Activated naive CD4-positive, alpha-beta T cell treated with anti-CD3 and anti-CD28 coated beads, Interleukin-2, amount 50 U/mL, for 24 hours (primary cell): ENCODE data around the gene CCDC66.

ENCODE experiments used
- H3K27ac Mint-ChIP-seq: one replicate; pipeline ENCODE4 v1.8.0; 2021; ENCODE audit warnings: mild to moderate bottlenecking, mixed read lengths
- H3K27me3 Mint-ChIP-seq: one replicate; pipeline ENCODE4 v1.8.0; 2021; ENCODE audit warnings: mixed read lengths
- H3K36me3 Mint-ChIP-seq: one replicate; pipeline ENCODE4 v1.8.0; 2021; ENCODE audit warnings: mixed read lengths
- H3K4me1 Mint-ChIP-seq: one replicate; pipeline ENCODE4 v1.8.0; 2021; ENCODE audit warnings: mixed read lengths
- H3K4me3 Mint-ChIP-seq: one replicate; pipeline ENCODE4 v1.8.0; 2021; ENCODE audit warnings: mild to moderate bottlenecking, mixed read lengths
- H3K9me3 Mint-ChIP-seq: one replicate; pipeline ENCODE4 v1.8.0; 2021; ENCODE audit warnings: mixed read lengths

The CCDC66 gene

DNA sequence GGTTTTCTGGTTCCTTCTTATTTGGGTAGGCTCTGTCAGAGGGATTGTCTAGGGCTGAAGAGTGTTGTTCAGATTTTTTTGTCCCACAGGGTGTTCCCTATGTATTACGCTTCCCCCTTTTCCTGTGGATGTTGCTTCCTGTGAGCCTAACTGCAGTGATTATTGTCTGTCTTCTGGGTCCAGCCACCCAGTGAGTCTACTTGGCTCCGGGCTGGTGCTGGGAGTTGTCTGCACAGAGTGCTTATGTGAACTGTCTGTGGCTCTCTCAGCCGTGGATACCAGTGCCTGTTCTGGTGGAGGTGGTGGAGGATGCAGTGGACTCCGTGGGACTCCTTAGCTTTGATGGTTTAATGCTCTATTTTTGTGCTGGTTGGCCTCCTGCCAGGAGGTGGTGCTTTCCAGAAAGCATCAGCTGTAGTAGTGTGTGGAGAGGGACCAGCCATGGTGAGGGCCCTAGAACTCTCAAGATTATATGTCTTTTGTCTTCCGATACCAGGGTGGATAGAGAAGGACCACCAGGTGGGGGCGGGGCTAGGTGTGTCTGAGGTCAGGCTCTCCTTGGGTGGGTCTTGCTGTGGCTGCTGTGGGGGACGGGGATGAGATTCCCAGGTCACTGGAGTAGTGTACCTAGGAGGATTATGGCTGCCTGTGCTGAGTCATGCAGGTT, 53.8 kb downstream of the CCDC66 start:
- Mint-ChIP-seq H3K9me3 (peaks cover 5% of the 10 kb centered on the region), H3K4me3 (no peak overlapping the region), H3K4me1 (peaks cover 79% of the 10 kb centered on the region), H3K27ac (peak overlapping the region; percentile 71), H3K27me3 (no peaks in the 10 kb centered on the region), H3K36me3 (peaks cover 67% of the 10 kb centered on the region)

DNA sequence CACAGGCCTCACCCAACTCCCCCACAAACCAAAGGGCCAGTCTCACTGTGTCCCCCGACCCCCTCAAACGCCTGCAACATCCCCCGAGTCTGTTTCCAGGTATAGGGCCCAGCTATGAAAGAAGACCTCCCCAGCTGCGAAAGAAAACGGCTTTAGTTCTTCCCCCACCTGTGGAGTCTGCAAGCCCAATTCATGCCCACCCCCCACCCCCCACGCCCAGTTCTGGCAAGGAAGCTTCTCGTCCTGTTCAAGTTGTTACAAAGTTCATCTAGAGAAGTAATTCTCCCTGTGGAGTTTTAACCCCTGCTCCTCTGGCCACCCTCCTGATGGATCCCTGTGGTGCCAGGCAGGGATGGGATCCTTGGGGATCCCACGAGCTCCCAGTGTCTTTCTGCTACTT, 54.4 kb downstream of the CCDC66 start:
- Mint-ChIP-seq H3K9me3 (peaks cover 5% of the 10 kb centered on the region), H3K27me3 (no peaks in the 10 kb centered on the region), H3K27ac (no peak overlapping the region), H3K4me3 (no peak overlapping the region), H3K36me3 (peaks cover 71% of the 10 kb centered on the region), H3K4me1 (peaks cover 79% of the 10 kb centered on the region)

DNA sequence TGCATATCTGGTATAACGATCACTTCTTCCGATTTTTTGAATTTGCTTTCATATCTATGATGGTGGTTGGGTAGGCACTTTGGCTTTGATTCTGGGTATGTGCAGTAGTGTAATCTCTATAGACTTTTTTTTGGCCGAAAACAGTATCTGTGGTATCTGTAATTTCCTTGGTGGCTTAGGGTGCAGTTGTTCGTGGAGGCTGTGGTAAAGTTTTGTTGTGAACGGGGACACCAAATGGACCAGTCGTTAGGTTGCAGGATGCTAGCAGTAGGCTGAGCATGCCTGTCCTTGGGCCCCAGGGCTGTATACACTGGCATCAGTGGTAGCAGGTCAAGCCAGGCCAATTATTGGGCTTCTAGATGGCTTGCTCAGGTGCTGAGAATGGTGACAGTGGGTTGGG, 55.2 kb downstream of the CCDC66 start:
- peaks cover 75% of the 10 kb centered on the region for H3K4me1 Mint-ChIP-seq
- H3K27ac Mint-ChIP-seq, result peak overlapping the region; percentile 64
- peaks cover 5% of the 10 kb centered on the region for H3K9me3 Mint-ChIP-seq
- no peaks in the 10 kb centered on the region for H3K27me3 Mint-ChIP-seq
- H3K36me3 Mint-ChIP-seq, result peaks cover 67% of the 10 kb centered on the region
- peak overlapping the region; percentile 49 for H3K4me3 Mint-ChIP-seq

GRCh38 chr3:56613016-56613415, 56.0 kb downstream of the CCDC66 start:
- peaks cover 66% of the 10 kb centered on the region for H3K4me1 Mint-ChIP-seq

GRCh38 chr3:56616478-56617006, 59.6 kb downstream of the CCDC66 start:
- no peaks in the 10 kb centered on the region for H3K27me3 Mint-ChIP-seq
- peaks cover 31% of the 10 kb centered on the region for H3K4me1 Mint-ChIP-seq
- H3K4me3 Mint-ChIP-seq, result no peak overlapping the region
- H3K27ac Mint-ChIP-seq, result peak overlapping the region; percentile 36
- peaks cover 5% of the 10 kb centered on the region for H3K9me3 Mint-ChIP-seq
- H3K36me3 Mint-ChIP-seq, result peaks cover 47% of the 10 kb centered on the region

More at GRCh38 chr3:56613016-56613415, 56.0 kb downstream of the CCDC66 start:
- H3K27ac Mint-ChIP-seq, result peak overlapping the region; percentile 90
- H3K27me3 Mint-ChIP-seq, result no peaks in the 10 kb centered on the region
- peak overlapping the region; percentile 1 for H3K4me3 Mint-ChIP-seq
- H3K36me3 Mint-ChIP-seq, result peaks cover 62% of the 10 kb centered on the region
- peaks cover 5% of the 10 kb centered on the region for H3K9me3 Mint-ChIP-seq

DNA sequence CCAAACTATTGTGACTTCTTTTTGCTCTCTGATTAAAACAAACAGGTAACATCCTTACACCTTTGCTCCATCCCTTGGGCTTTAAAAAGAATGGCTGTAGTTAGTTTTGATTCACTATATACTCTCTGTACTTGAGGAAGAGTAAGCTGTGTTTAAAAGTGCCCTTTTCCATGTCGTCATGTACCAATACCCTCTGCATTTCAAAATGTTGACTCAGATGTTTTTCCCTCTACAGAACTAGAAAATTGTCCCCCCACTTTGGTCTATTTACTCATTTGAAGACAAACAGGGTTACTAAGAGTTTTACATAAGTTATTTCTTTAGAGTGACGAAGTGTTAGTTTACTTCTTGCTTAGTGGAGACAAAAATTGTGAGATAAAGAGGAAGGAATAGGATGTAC, 63.4 kb downstream of the CCDC66 start:
- H3K4me1 Mint-ChIP-seq, result peaks cover 8% of the 10 kb centered on the region
- peaks cover 37% of the 10 kb centered on the region for H3K36me3 Mint-ChIP-seq
- H3K27ac Mint-ChIP-seq, result peak overlapping the region; percentile 35
- no peaks in the 10 kb centered on the region for H3K27me3 Mint-ChIP-seq
- no peak overlapping the region for H3K4me3 Mint-ChIP-seq
- no peaks in the 10 kb centered on the region for H3K9me3 Mint-ChIP-seq

DNA sequence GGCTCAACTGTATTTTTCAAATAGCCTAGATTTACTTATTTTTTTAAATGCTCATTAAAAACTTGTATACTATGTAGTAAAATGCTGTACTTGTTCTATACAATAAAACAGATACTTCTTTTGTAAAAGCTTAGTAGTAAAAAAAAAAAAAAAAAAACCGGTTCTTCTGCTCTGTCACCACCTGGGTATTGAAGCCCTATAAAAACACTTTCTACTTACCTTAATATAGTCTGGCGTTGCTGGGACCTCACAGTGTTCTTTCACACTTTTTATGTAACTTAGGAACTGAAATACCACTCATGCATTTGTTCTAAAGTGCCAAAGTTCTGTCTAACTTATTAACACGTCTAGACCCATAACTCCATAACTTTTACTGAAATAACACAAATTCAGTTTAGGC, 64.7 kb downstream of the CCDC66 start:
- Mint-ChIP-seq H3K4me3 (no peak overlapping the region), H3K4me1 (peaks cover 6% of the 10 kb centered on the region), H3K36me3 (peaks cover 32% of the 10 kb centered on the region), H3K27ac (peak overlapping the region; percentile 33), H3K9me3 (no peaks in the 10 kb centered on the region), H3K27me3 (no peaks in the 10 kb centered on the region)

GRCh38 chr3:56622381-56622780, 65.4 kb downstream of the CCDC66 start:
- H3K4me3 Mint-ChIP-seq, result no peak overlapping the region
- H3K27me3 Mint-ChIP-seq, result no peaks in the 10 kb centered on the region
- peaks cover 33% of the 10 kb centered on the region for H3K36me3 Mint-ChIP-seq
- H3K4me1 Mint-ChIP-seq, result peaks cover 10% of the 10 kb centered on the region
- H3K27ac Mint-ChIP-seq, result no peak overlapping the region
- no peaks in the 10 kb centered on the region for H3K9me3 Mint-ChIP-seq

DNA sequence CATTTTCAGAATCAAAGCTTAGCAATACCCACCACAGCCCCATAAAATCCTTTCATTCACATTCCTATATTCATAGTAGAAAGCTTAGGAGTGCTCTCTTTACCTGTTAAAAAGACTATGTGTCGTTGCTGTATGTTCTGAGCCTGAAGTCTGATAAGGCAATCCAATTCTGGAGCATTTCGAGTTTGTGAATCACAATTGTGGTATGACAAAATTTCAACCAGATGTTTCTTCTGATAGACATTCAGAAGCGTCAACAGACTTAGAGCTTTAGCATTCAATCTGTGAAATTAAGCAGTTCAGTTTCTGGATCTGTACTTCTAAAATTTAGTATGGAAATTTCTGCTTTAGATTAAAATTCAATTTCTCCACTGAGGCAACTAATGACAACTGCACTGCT, 67.8 kb downstream of the CCDC66 start:
- Mint-ChIP-seq H3K27me3 (no peaks in the 10 kb centered on the region), H3K4me3 (no peak overlapping the region), H3K4me1 (peaks cover 15% of the 10 kb centered on the region), H3K27ac (peak overlapping the region; percentile 53), H3K36me3 (peaks cover 25% of the 10 kb centered on the region), H3K9me3 (no peaks in the 10 kb centered on the region)

- Mint-ChIP-seq H3K4me3 (no peak overlapping the region), H3K4me1 (peaks cover 10% of the 10 kb centered on the region), H3K27me3 (no peaks in the 10 kb centered on the region), H3K36me3 (peaks cover 22% of the 10 kb centered on the region), H3K27ac (peak overlapping the region; percentile 68), H3K9me3 (no peaks in the 10 kb centered on the region)
Observed at GRCh38 chr3:56629047-56629446, 72.1 kb downstream of the CCDC66 start.

GRCh38 chr3:56629451-56629850, 72.5 kb downstream of the CCDC66 start:
- peaks cover 10% of the 10 kb centered on the region for H3K4me1 Mint-ChIP-seq
- H3K27ac Mint-ChIP-seq, result peak overlapping the region; percentile 68
- peaks cover 19% of the 10 kb centered on the region for H3K36me3 Mint-ChIP-seq
- H3K27me3 Mint-ChIP-seq, result no peaks in the 10 kb centered on the region
- no peaks in the 10 kb centered on the region for H3K9me3 Mint-ChIP-seq
- no peak overlapping the region for H3K4me3 Mint-ChIP-seq

DNA sequence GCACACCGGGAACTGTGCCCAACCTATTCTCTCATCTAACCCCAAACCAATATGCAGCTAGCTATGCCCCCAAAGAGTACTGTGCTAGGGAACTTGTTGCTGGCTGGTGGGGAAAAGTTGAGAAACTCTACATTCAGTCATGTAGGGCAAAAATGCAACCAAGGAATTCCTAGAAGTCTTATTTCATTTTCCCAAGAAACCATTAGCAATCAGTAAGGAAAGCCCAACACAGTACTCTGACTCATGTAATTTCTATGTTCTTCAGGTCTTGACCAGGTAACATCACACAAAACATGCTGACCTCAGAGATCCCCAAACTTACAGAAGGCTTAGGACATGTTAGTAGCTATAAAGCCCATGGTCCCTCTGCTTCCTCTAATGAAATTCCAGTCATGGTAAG, 74.0 kb downstream of the CCDC66 start:
- Mint-ChIP-seq H3K27me3 (no peaks in the 10 kb centered on the region), H3K4me1 (peaks cover 10% of the 10 kb centered on the region), H3K4me3 (no peak overlapping the region), H3K36me3 (peaks cover 17% of the 10 kb centered on the region), H3K9me3 (no peaks in the 10 kb centered on the region), H3K27ac (peak overlapping the region; percentile 30)

DNA sequence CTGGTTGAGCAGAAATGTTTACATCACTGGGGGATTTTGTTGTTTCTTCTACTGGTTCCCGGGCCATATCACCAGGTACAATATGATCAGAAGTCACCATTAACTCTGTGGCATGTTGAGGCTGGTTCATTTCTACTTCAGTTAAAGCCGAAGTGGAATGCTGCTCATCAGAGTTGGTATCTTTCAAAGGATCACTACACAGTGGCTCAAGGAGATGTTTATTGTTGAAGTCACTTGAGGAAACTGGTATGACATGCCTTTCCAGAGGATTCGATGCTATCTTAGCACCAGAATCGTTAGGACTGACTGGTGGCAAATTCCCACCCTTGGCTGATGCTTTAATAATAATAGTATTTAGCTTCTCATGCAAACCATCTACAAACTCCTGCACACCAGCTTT, 76.2 kb downstream of the CCDC66 start:
- peaks cover 17% of the 10 kb centered on the region for H3K36me3 Mint-ChIP-seq
- no peaks in the 10 kb centered on the region for H3K27me3 Mint-ChIP-seq
- no peak overlapping the region for H3K27ac Mint-ChIP-seq
- H3K4me3 Mint-ChIP-seq, result no peak overlapping the region
- peaks cover 12% of the 10 kb centered on the region for H3K4me1 Mint-ChIP-seq
- no peaks in the 10 kb centered on the region for H3K9me3 Mint-ChIP-seq

DNA sequence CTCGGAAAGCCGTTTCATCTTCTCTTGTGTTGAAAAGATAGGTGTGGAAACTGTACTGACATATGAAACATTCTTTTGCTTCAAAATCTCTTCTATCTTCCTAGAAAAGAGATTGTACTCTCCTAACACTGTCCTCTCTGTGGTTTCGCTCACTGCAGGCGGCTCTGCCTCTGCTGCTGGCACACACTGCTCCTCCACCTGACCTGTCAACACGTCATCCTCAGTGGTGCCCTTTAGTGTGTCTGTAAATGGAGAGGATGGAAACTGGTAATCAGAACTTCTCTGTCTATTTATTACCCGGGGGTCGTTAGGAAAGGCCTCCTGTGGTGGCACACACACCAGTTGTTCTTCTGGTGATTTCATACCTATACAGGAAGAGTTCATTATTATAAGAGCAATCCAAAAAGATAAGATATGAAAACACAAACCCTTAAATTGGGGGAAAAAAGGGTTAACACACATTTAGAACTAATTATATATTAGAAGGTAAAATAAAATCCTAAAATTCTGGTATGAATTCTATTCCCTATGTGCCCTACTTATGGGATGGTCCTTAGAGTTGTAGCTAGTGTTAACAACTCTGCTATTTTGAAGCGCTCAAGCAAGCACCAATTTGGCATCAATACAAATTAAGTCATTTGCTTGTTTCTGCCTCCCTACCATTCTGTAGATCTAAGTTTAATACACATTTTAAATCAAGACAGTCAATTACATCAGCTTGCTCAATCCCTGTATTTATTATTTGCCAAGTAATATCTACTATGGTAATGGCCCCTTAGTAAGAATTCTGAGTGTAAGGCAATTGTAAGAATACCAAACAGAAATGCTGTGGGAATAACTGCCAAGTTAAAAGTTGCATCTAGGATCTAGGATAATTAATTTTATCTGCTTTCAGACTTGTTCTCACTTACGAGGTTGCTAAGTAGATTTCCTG, 76.9 kb downstream of the CCDC66 start:
- Mint-ChIP-seq H3K9me3 (no peaks in the 10 kb centered on the region), H3K4me3 (no peak overlapping the region), H3K27ac (peak overlapping the region; percentile 41), H3K36me3 (peaks cover 18% of the 10 kb centered on the region), H3K4me1 (peaks cover 12% of the 10 kb centered on the region), H3K27me3 (no peaks in the 10 kb centered on the region)

DNA sequence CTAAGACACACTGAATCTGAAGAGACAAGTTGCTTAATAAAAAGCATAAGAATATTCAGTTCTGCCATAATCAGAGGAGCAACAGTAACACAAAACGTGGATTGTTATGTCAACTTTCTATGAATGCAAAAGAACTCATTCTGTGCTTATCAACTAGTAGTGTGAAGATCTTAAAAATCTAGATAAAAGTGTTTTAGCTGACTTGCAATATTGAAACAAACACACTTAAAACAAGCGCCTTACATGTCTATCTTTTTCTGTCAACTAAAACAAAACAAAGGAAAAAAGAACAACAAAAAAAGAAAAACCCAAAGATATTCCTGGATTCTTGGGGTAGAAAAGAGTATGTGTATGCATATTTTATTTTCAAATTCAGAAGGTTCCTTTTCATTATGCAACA, 88.4 kb downstream of the CCDC66 start:
- Mint-ChIP-seq H3K27ac (peak overlapping the region; percentile 70), H3K36me3 (peaks cover 31% of the 10 kb centered on the region), H3K4me3 (no peak overlapping the region), H3K4me1 (peaks cover 42% of the 10 kb centered on the region), H3K9me3 (no peaks in the 10 kb centered on the region), H3K27me3 (no peaks in the 10 kb centered on the region)

DNA sequence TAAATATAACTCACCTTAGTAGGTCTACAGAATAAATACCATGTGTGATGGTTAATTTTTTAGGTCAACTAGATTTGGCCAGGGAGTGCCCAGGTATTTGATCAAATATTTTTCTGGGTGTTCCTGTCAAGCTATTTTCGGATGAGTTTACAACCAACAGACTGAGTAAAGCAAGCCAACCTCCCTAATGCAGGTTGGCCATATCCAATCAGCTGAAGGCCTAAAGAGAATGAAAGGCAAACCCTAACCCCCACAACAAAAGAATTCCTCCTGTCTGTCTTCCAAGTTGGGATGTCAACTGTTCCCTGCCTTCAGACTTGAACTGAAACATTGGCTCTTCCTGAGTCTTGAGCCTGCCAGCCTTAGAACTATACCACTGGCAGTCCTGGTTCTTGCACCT, 97.5 kb downstream of the CCDC66 start:
- H3K36me3 Mint-ChIP-seq, result peaks cover 42% of the 10 kb centered on the region
- no peaks in the 10 kb centered on the region for H3K27me3 Mint-ChIP-seq
- H3K9me3 Mint-ChIP-seq, result no peaks in the 10 kb centered on the region
- H3K4me3 Mint-ChIP-seq, result no peak overlapping the region
- H3K4me1 Mint-ChIP-seq, result peaks cover 36% of the 10 kb centered on the region
- no peak overlapping the region for H3K27ac Mint-ChIP-seq
